C4-2B (cell line): ENCODE measurements around the gene MAB21L3.

Source experiments
- H3K27ac ChIP-seq: fragments of 450-650 bp; 2 replicates; pipeline ENCODE4 v1.5.1; 2017
- CTCF ChIP-seq: fragments of 450-650 bp; conservative IDR thresholded peaks from 2 replicates; pipeline ENCODE4 v1.5.1; 2017; ENCODE audit warnings: mild to moderate bottlenecking
- ZFX ChIP-seq: fragments of 450-650 bp; IDR thresholded peaks from 2 replicates; pipeline ENCODE4 v1.6.1; 2017

Gene MAB21L3

GRCh38 chr1:116096013-116096618 is 15.1 kb upstream of the MAB21L3 start:
- H3K27ac ChIP-seq: no peak overlapping the region
- TF ChIP-seq CTCF: no peak
- TF ChIP-seq ZFX: no peak

GRCh38 chr1:116097626-116098025 is 13.6 kb upstream of the MAB21L3 start:
- TF ChIP-seq CTCF (no peak), ZFX (no peak)

GRCh38 chr1:116099379-116099778 is 11.8 kb upstream of the MAB21L3 start:
- H3K27ac ChIP-seq: no peak overlapping the region
- TF ChIP-seq CTCF: no peak

More at GRCh38 chr1:116097626-116098025, 13.6 kb upstream of the MAB21L3 start:
- H3K27ac ChIP-seq: no peak overlapping the region

GRCh38 chr1:116099919-116100318 is 11.3 kb upstream of the MAB21L3 start:
- H3K27ac ChIP-seq: no peak overlapping the region
- TF ChIP-seq CTCF: no peak
- TF ChIP-seq ZFX: no peak

- no peak overlapping the region for H3K27ac ChIP-seq
- TF ChIP-seq ZFX: no peak
- no peak for TF ChIP-seq CTCF
These were observed 6.5 kb upstream of the MAB21L3 start for GRCh38 chr1:116104667-116105066.

- H3K27ac ChIP-seq: no peak overlapping the region
- TF ChIP-seq ZFX (no peak), CTCF (no peak)
These were observed 5.2 kb upstream of the MAB21L3 start for GRCh38 chr1:116105996-116106395.

GRCh38 chr1:116106646-116107045 is 4.6 kb upstream of the MAB21L3 start:
- H3K27ac ChIP-seq: no peak overlapping the region
- TF ChIP-seq ZFX (no peak), CTCF (no peak)
